WTC11 (cell line): ENCODE measurements around the gene CSKMT.

Experiments
- NR1H2 ChIP-seq: sonication (generic); formaldehyde crosslinking; IDR thresholded peaks from 2 replicates; pipeline ENCODE4 v1.9.0; 2021; ENCODE audit warnings: mild to moderate bottlenecking, moderate library complexity, missing genetic modification reagents
- TF ChIP-seq, protein P1 (sequence below): fragments of 200-600 bp; IDR thresholded peaks from 2 replicates; pipeline ENCODE4 v1.8.0; 2022; ENCODE audit warnings: antibody characterized with exemption
- TF ChIP-seq, protein P2 (sequence below): sonication (generic); formaldehyde crosslinking; IDR thresholded peaks from 2 replicates; pipeline ENCODE4 v1.8.1; 2022; ENCODE audit warnings: low read depth, missing genetic modification reagents, borderline replicate concordance
- TF ChIP-seq, protein P3 (sequence below): sonication (generic); formaldehyde crosslinking; IDR thresholded peaks from 2 replicates; pipeline ENCODE4 v1.8.0; 2022; ENCODE audit warnings: mild to moderate bottlenecking, missing genetic modification reagents

DNA sequence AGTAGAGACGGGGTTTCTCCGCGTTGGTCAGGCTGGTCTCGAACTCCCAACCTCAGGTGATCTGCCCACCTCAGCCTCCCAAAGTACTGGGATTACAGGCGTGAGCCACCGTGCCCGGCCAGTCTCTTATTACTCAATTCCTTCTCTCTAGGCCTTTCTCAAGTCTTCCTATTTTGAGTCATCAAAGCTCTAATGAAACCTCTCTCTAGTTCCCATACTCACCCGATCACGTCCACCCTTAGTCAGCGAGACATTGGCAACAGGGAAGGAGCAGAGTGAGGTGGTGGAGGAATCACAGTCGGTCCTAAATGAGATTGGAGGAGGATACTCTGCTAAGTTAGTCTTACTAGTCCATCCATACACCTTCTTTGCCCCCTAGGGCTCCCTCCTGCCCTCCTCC lies 37.1 kb downstream of the CSKMT start:
- TF ChIP-seq, protein P1, sequence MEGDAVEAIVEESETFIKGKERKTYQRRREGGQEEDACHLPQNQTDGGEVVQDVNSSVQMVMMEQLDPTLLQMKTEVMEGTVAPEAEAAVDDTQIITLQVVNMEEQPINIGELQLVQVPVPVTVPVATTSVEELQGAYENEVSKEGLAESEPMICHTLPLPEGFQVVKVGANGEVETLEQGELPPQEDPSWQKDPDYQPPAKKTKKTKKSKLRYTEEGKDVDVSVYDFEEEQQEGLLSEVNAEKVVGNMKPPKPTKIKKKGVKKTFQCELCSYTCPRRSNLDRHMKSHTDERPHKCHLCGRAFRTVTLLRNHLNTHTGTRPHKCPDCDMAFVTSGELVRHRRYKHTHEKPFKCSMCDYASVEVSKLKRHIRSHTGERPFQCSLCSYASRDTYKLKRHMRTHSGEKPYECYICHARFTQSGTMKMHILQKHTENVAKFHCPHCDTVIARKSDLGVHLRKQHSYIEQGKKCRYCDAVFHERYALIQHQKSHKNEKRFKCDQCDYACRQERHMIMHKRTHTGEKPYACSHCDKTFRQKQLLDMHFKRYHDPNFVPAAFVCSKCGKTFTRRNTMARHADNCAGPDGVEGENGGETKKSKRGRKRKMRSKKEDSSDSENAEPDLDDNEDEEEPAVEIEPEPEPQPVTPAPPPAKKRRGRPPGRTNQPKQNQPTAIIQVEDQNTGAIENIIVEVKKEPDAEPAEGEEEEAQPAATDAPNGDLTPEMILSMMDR, result no peak
- TF ChIP-seq NR1H2, result no peak
- TF ChIP-seq, protein P2, sequence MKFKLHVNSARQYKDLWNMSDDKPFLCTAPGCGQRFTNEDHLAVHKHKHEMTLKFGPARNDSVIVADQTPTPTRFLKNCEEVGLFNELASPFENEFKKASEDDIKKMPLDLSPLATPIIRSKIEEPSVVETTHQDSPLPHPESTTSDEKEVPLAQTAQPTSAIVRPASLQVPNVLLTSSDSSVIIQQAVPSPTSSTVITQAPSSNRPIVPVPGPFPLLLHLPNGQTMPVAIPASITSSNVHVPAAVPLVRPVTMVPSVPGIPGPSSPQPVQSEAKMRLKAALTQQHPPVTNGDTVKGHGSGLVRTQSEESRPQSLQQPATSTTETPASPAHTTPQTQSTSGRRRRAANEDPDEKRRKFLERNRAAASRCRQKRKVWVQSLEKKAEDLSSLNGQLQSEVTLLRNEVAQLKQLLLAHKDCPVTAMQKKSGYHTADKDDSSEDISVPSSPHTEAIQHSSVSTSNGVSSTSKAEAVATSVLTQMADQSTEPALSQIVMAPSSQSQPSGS (CRISPR knock-in tag), result no peak
- TF ChIP-seq, protein P3, sequence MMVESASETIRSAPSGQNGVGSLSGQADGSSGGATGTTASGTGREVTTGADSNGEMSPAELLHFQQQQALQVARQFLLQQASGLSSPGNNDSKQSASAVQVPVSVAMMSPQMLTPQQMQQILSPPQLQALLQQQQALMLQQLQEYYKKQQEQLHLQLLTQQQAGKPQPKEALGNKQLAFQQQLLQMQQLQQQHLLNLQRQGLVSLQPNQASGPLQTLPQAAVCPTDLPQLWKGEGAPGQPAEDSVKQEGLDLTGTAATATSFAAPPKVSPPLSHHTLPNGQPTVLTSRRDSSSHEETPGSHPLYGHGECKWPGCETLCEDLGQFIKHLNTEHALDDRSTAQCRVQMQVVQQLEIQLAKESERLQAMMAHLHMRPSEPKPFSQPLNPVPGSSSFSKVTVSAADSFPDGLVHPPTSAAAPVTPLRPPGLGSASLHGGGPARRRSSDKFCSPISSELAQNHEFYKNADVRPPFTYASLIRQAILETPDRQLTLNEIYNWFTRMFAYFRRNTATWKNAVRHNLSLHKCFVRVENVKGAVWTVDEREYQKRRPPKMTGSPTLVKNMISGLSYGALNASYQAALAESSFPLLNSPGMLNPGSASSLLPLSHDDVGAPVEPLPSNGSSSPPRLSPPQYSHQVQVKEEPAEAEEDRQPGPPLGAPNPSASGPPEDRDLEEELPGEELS, result no peak
